Dedifferentiated amniotic fluid mesenchymal stem cell (primary cell): ENCODE data around the gene TLE5.
A peak's percentile ranks its signal among the peaks of the same experiment; 100 is the strongest.
"Not testable (repeated sequence)": the region's sequence is repeated elsewhere in the genome, so short reads cannot be mapped to it uniquely, and the experiment has no call there.

Experiments used
- DNase-seq: peaks from one replicate; pipeline ENCODE4 v3.0.0-alpha.2; 2016; ENCODE audit errors: extremely low spot score

The TLE5 gene

DNA sequence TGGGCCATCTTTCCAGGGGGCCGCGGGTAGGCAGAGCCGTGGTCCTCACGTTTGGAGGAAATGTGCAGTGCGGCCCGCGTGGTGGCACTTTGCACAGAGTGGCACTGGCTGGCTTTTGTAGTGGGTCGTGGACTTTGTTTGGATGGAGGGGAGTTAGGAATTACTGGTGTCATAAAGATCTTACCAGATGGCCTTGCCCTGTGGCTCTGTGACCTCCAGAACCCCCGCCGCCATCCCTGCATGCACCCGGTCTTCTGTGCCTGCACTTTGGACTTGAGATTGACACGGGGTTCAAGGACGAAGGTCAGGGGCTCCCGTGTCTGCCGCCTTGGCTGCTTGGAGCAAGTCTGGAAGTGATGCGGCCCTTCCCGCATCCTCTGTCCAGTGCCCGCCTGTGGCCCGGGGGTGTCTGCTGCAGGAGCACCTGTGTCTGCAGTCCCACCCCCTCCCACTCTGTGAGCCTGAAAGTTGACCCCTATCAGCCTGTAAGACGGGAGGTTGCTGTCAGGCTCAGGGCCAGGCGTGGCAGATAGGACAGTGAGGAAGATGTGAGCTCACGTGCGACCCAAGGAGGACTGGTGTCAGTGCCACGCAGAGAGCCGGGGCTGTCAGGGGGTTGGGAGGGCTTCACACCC, 34.1 kb upstream of the TLE5 start:
- no peak for DNase-seq

DNA sequence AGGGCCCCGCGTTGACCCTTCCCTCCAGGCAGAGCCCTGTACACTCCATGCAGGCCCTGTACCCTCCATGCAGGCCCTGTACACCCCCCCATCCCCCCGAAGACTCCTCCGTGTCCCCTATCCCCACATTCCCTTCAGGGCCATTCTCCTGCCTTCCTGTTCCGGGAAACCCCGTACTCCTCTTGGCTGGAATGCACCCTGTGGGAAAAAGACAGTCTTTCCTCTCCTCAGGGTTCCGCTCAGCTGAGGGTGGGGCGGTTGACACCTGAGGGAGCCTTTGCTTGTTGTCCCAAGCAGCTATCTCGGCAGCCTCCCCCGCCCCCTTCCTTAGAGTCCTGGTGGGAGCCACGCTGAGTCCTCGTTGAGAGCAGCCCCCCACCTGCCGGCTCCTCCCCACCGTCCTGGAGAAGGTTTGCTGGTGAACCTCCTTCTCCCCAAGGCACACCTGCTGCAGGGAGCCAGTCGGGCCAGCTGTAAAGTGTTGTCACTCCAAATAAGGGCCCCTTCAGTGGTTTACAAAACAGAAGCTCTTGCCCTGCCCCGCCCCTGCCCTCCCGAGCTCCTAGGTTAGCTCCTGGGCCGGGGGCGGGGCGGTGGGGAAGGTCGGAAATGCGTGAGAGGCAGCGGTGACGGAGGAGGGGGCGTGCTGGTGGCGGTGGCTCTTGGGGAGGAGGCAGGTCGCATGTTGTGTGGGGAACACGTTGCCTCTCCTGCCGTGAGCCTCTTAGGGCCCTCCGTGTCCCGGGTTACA, 33.3 kb upstream of the TLE5 start:
- no peak for DNase-seq

DNA sequence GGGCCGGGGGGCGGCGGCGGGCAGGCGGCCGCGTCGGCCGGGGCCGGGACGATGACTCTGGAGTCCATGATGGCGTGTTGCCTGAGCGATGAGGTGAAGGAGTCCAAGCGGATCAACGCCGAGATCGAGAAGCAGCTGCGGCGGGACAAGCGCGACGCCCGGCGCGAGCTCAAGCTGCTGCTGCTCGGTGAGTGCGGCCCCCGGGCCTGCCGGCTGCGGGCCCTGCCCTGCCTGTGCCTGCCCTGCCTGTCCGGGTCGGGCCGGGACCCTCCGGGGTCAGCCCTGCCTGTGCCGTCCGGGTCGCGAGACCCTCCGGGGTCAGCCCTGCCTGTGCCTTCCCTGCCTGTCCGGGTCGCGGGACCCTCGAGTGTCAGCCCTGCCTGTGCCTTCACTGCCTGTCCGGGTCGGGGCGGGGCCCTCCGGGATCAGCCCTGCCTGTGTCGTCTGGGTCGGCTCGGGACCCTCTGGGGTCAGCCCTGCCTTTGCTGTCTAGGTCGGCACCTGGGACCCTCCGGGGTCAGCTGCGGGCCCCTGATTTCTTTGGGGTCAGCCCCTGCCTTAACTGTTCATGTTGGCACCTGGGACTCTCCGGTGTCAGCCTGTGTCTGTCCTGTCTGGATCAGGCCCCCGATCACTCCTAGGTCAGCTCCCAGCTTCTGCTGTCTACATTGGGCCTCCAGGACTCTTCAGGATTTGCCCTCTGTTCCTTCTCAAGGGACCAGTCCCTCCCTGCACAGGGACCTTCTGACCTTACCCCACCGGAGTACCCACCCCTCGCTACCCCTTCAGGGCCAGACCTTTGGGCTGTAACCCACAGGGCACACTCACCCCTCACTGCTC, 32.5 kb upstream of the TLE5 start:
- DNase-seq, result peak; percentile 16

DNA sequence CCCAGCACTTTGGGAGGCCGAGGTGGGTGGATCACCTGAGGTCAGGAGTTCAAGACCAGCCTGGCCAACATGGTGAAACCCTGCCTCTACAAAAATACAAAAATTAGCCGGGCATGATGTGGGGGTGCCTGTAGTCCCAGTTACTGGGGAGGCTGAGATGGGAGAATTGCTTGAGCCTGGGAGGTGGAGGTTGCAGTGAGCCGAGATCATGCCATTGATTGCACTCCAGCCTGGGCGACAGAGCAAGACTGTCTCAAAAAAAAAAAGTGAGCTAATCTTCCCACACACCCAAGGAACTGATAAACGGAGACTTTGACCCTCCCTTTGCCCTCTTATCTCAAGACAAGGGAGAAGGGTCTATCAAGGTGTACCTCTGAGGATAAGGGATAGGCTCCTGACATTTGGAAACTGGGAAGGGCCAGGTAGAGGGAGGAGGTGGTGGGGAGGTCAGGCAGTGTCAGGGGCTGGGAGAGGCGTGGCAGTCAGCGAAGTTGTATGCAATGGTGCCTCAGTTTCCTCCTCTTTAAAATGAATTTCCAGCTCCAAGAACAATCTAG, 27.1 kb upstream of the TLE5 start:
- DNase-seq, result not testable (repeated sequence)

DNA sequence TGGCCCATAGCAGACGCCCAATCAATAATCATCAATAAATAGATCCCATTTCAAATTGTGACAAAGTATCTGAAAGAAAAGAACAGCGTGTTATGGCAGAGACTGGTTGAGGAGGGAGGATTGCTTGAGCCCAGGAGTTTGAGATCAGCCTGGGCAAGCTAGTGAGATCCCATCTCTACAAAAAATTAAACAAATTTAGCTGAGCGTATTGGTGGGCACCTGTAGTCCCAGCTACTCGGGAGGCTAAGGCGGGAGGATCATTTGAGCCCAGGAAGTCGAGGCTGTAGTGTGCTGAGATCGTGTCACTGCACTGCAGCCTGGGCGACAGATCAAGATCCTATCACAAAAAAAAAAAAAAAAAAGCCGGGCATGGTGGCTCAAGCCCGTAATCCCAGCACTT, 25.5 kb upstream of the TLE5 start:
- DNase-seq, result no peak

DNA sequence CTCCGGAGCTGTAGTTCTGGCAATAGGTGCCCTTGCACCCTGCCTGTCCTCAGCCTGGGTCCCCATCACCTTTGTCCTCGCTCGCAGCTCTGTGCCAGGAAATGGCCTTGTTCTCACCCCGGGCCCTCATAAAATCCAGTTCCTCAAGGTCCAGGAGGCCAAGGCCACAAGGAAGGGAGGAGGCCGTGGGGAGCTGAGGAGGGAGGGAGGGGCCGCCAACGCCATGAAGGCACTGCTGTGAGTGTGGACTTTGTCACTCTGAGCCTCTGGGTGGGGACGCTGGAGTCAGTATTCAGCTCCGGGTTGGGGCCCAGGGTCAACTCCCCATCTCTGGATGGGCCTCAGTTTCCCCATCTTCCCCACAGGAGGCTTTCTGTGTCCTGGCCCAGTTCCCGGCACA, 22.6 kb upstream of the TLE5 start:
- no peak for DNase-seq

DNA sequence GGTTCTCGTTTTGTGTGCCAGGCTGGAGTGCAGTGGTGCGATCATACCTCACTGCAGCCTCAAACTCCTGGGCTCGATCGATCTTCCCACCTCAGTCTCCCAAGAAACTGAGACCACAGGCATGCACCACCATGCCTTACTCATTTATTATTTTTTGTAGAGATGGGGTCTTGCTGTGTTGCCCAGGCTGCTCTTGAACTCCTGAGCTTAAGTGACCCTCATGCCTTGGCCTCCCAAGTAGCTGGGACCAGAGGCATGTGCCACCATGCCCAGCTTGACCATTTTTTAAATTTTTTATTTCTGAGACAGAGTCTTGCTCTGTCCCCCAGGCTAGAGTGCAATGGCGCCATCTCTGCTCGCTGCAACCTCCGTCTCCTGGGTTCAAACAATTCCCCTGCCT, 21.7 kb upstream of the TLE5 start:
- DNase-seq, result no peak

DNA sequence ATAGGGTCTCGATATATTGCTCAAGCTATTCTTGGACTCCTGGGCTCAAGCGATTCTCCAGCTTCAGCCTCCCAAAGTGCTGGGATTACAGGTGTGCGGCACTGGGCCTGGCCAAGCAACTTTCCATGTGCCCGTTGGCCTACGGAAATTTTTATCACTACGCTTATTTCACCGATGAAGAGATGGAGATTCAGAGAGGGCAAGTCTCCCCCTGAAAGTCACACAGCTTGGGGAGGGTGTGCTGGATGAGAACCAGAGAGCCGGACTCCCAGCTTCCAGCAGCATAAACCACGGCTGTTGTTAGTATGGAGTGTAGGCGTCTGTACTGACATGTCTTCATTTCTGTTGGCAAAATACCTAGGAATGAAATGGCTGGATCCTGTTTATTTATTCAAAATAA, 20.0 kb upstream of the TLE5 start:
- DNase-seq, result no peak

DNA sequence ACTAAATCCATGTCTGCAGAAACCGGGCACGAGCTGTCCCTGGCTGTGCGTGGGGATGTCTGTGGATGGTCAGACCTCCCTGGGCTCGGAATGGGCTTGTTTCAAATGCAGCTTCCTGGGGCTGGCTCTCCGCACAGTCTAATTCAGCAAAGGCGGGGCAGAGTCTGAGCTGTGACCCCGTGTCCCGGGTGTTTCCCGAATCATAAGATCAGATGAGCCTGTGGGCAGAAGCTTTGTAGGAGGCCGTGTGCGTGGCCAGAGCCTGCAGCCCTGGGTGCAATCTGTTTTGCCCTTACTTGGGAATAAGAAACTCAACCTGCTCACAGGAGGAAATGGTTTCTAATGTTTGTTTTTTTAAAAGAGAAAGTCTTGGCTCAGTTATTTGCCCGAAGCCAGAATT, 18.0 kb upstream of the TLE5 start:
- DNase-seq, result peak; percentile 46

DNA sequence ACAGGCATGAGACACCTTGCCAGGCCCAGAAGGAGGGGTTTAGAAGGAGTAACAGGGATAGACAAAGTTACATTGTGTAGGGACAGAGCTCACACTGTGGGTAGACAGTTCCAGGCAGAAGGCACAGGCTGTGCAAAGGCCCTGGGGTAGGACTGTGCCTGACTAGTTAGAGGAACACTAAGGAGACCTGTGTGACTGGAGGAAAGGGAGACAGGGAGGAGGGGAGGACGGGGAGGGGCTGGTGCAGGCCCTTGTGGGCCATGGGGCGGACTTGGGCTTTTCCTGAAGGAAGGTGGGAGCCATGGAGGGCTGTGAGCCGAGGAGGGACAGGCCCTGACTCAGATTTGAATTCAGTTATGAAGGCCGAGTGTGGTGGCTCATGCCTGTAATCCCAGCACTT, 17.3 kb upstream of the TLE5 start:
- no peak for DNase-seq

DNA sequence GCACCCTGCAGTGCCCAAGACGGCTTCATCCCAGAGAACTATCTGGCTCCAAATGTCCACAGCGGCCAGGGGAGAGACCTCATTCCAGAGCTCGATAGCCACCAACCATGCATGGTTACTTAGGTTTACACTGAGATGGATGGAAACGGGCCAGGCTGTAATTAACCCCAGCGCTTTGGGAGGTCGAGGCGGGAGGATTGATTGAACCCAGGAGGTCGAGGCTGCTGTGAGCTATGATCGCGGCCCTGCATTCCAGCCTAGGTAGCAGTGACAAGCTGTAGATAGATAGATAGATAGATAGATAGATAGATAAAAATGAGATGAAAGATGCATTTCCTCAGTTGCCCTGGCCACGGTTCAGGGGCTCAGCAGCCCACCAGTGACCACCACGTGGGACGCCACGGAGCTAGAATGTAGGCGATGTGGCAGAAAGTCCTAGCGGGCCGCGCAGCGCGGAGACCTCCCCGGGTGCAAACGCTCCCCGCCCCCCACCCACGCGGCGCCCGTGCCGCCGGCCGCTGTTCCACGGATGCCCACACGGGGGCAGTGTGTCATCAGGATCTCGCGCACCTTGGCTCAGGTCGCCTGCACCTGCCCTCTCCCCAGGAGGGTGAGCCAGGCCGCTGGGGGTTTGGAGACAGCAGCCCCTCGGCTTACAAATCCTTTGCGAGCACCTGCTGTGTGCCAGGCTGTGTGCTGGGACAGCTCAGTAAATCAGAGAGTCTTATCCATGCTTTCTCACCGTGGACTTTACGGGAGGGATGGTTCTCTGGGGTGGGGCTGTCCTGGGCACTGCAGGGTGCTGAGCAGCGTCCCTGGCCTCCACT, 13.5 kb upstream of the TLE5 start:
- DNase-seq, result no peak

DNA sequence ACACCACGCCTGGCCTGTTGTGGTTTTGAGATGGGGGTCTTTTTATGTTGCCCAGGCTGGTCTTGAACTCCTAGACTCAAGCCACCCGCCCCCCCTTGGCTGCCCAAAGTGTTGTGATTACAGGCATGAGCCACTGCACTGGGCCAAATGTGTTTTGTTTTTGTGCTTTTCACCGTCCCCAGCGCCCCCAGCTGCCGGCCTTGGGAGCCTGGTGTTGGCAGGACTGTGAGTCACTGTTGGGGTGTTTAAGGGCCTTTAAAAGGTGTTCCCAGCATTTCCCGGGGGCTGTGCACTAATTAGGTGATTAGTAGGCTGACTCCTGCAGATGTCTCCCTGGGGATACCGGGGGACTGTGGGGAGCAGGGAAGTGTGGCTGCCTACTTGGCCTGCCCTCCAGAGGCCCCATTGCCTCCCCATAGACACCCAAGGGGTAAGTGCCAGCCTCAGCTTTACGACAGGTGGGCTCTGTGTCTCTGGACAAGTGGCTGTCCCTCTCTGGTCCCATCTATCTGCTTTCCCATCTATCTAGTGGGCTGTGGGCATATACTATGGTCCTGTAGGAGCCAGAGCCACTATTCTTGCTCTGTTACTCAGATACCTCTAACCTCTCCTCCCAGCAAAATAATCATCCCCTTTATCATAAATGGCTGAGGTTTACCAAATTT, 11.8 kb upstream of the TLE5 start:
- DNase-seq, result no peak

DNA sequence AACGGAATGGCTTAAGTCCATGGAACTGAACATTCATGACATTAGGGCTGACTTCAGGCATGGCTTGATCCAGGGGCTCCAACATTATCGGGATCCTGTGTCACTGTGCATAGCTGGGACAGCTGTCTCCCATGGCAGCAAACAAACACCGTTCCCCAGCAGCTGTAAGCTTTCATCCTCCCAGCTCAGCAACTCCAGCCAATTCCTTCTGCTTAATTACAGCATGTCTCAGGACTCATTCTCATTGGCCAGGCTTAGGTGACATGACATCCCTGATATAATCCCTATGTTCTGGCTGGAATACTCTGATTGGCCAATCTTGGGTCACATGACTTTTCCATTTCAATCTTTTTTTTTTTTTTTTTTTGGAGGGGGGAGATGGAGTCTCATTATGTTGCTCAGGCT, 10.9 kb upstream of the TLE5 start:
- DNase-seq, result no peak

DNA sequence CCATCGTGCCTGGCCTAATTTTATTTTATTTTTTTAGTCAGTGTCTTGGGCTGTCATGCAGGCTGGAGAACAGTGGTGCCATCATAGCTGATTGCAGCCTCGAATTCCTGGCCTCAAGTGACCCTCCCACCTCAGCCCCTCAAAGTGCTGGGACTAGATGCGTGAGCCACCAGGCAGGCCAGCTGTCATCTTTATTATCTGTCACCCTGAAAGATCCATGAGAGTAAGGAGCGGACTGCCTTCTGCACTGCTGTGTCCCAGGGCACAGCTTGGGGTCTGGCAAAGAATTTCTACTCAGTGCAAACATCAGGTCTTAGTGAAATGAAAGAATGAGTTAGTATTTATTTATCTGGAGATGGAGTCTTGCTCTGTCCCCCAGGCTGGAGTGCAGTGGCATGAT, 9.5 kb upstream of the TLE5 start:
- DNase-seq, result no peak

DNA sequence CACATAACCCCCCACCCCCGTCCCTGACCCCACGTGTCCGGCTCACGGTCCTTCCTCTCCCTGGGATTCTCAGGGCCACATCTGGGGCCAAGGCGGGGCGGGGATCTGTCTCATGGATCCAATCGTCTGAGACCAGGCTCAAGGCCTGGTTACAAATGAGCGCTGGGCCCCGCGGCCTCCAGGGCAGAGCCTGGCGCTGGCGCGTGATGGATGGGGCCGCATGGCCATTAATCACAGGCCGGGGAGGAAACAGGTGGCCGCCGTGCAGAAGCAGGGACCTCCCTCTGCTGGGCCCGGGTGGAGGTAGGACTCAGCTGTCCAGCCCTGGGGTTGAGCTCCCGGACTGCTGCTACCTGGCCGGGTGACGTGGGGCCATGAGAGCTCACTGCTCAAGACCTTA, 5.8 kb upstream of the TLE5 start:
- no peak for DNase-seq

DNA sequence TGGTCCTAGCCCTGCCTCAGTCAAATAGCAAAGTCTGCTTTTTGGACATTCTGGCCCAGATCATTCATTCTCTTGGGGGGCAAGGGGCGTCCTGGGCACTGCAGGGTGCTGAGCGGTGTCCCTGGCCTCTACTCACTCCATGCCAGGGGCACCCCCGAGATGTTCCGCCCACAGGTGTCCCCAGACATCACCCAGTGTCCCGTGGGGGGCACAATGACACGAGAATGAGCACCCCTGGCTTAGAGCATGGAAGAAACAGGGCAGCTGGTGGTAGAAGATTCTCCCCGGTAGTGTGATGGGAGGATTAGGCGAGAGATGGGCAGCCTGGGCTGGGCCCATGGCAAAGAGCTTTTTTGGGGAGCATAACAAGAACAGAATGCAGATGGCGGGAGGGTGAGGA, 5.3 kb upstream of the TLE5 start:
- no peak for DNase-seq

DNA sequence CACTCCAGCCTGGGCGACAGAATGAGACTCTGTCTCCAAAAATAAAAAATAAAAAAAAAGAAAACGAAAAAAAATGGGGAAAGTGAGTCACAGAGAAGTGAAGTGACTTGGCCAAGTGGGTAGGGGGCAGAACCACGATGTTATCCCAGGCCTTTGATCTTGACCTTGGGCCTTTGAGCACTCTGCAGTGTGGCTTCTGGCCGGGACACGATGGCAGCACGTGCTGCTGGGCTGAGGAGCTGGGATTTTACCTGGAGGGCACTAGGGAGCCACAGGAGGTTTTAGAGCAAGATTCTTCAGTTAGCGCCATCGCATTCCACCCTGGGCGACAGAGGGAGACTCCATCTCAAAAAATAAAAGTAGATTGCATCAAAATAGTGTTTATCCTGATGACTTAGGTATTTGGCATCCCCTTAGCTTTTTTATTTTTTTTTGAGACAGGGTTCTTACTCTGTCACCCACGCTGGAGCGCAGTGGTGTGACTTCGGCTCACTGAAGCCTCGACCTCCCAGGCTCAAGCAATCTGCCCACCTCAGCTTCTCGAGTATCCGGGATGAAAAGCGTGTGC, 4.3 kb upstream of the TLE5 start:
- no peak for DNase-seq

DNA sequence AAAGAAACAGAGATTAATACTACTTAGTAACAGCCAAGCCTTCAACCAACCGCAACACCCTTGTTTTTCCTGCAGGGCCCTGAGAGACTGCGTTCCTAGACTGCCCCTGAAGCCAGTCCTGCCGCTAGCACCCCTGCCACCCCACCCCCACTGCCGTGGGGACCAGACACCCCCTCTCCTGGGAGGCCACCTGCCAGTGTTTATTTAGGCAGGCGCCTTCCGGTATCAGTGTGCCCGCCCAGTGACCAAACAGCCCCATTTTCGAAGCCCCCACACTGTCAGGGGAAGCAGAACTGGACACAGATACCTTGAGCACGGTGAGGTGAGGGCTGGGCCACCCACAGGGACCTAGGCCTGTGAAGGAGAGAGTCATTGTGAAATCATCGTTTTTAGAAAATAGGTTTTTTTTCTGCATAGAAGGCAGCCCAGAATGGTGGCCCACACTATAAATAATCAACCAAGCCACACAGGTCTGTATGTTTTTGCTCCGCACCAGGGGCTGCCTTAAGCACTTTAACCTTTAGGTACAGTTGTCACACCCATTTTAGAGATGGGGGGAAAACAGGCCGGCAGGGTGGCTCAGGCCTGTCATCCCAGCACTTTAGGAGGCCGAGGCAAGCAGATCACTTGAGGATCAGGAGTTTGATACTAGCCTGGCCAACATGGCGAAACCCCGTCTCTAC, 3.5 kb upstream of the TLE5 start:
- no peak for DNase-seq

DNA sequence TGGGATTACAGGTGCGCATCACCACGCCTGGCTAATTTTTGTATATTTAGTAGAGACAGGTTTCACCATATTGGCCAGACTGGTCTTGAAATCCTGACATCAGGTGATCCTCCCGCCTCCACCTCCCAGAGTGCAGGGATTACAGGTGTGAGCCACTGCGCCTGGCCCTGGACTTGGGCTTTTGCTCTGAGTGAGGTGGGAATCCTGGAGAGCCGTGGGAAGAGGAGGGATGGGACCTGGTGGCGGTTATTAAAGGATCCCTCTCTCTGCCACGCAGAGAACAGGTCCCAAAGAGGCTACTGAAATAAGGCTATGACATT, 1.7 kb upstream of the TLE5 start:
- DNase-seq, result no peak
